MCF 10A (cell line): ENCODE measurements around the gene SLC22A15. TPM values are rescaled to one million over a fixed set of nuclear protein-coding genes. Genes with fewer than 3 reads are reported as not detected.

ENCODE experiments used
- BruUV-seq: library from RNA; stranded (reverse); fragments of 400-500 nt; replicated peaks from 2 replicates; lab custom pipeline; 2021; lab: Mats Ljungman, UMichigan
- CTCF ChIA-PET: fragments of 300-600 bp; sonication (Branson Sonifier 250); formaldehyde crosslinking; extraction: SDS; loops from one replicate; lab custom pipeline; 2021; ENCODE audit warnings: antibody characterized with exemption, inconsistent platforms; lab: Yijun Ruan, JAX
- POLR2A ChIA-PET: fragments of 300-600, 350-650 bp; sonication (Branson Sonifier 250); formaldehyde crosslinking; extraction: SDS; loops from one replicate; lab custom pipeline; 2020; ENCODE audit warnings: antibody characterized with exemption, inconsistent platforms; lab: Yijun Ruan, JAX
- DNase-seq: peaks from one replicate; pipeline ENCODE4 v3.0.0-alpha.2; 2018; ENCODE audit not compliant: unreplicated experiment
- H3K27ac Mint-ChIP-seq: one replicate; pipeline ENCODE4 v1.8.0; 2022; ENCODE audit warnings: mild to moderate bottlenecking, low read depth, mixed read lengths; ENCODE audit not compliant: unreplicated experiment
- H3K27me3 Mint-ChIP-seq: one replicate; pipeline ENCODE4 v1.8.0; 2022; ENCODE audit warnings: mixed read lengths; ENCODE audit not compliant: insufficient read depth, unreplicated experiment
- H3K36me3 Mint-ChIP-seq: one replicate; pipeline ENCODE4 v1.8.0; 2022; ENCODE audit warnings: mild to moderate bottlenecking, moderate library complexity, mixed read lengths; ENCODE audit not compliant: insufficient read depth, unreplicated experiment
- H3K4me1 Mint-ChIP-seq: one replicate; pipeline ENCODE4 v1.8.0; 2022; ENCODE audit warnings: mixed read lengths; ENCODE audit not compliant: insufficient read depth, unreplicated experiment
- H3K4me3 Mint-ChIP-seq: one replicate; pipeline ENCODE4 v1.8.0; 2022; ENCODE audit warnings: mild to moderate bottlenecking, moderate library complexity, mixed read lengths; ENCODE audit not compliant: unreplicated experiment
- H3K9me3 Mint-ChIP-seq: one replicate; pipeline ENCODE4 v1.8.0; 2022; ENCODE audit warnings: mixed read lengths; ENCODE audit not compliant: unreplicated experiment
- intact Hi-C: fragments of 100-400 bp; cut with micrococcal nuclease; formaldehyde crosslinking; loops from 2 replicates; pipeline ENCODE4 v1.14.1; 2022
- total RNA-seq: library from RNA; stranded (reverse); gene quantifications from 2 replicates; pipeline ENCODE4 v1.2.3, GENCODE V29; 2022
- TF ChIP-seq, protein P1 (sequence below): fragments of 200-600 bp; IDR thresholded peaks from one replicate; pipeline ENCODE4 v1.8.0; 2022; ENCODE audit warnings: antibody characterized with exemption, mild to moderate bottlenecking; ENCODE audit not compliant: unreplicated experiment

SLC22A15 gene
- total RNA-seq, 1 experiment from 2014 or later = 32.4 TPM

- peaks cover 25% of the 10 kb centered on the region for H3K36me3 Mint-ChIP-seq
- peaks cover 12% of the 10 kb centered on the region for H3K4me1 Mint-ChIP-seq
- TF ChIP-seq, protein P1, sequence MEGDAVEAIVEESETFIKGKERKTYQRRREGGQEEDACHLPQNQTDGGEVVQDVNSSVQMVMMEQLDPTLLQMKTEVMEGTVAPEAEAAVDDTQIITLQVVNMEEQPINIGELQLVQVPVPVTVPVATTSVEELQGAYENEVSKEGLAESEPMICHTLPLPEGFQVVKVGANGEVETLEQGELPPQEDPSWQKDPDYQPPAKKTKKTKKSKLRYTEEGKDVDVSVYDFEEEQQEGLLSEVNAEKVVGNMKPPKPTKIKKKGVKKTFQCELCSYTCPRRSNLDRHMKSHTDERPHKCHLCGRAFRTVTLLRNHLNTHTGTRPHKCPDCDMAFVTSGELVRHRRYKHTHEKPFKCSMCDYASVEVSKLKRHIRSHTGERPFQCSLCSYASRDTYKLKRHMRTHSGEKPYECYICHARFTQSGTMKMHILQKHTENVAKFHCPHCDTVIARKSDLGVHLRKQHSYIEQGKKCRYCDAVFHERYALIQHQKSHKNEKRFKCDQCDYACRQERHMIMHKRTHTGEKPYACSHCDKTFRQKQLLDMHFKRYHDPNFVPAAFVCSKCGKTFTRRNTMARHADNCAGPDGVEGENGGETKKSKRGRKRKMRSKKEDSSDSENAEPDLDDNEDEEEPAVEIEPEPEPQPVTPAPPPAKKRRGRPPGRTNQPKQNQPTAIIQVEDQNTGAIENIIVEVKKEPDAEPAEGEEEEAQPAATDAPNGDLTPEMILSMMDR = no peak
- H3K27ac Mint-ChIP-seq = no peak overlapping the region
- no peak for DNase-seq
- intact Hi-C loops = no loop called here
- H3K4me3 Mint-ChIP-seq = no peak overlapping the region
- ChIA-PET POLR2A (interaction anchor here (0.7 to 1.5 kb wide), 2 partner anchors 9 to 14 kb away, joined by 4 read pairs; no protein-coding TSS in a partner anchor), CTCF (no interaction called here)
- no TSS peak for BruUV-seq
- no peaks in the 10 kb centered on the region for H3K9me3 Mint-ChIP-seq
- no peaks in the 10 kb centered on the region for H3K27me3 Mint-ChIP-seq
These were observed 100.5 kb downstream of the SLC22A15 start for GRCh38 chr1:116076831-116077230.

GRCh38 chr1:116078699-116079223 is 102.4 kb downstream of the SLC22A15 start:
- H3K4me1 Mint-ChIP-seq = peaks cover 12% of the 10 kb centered on the region
- no peaks in the 10 kb centered on the region for H3K27me3 Mint-ChIP-seq
- H3K4me3 Mint-ChIP-seq = no peak overlapping the region
- TF ChIP-seq, protein P1 = no peak
- peaks cover 23% of the 10 kb centered on the region for H3K36me3 Mint-ChIP-seq
- DNase-seq = no peak
- H3K9me3 Mint-ChIP-seq = no peaks in the 10 kb centered on the region
- H3K27ac Mint-ChIP-seq = no peak overlapping the region
- BruUV-seq = no TSS peak
- intact Hi-C loops = no loop called here
- CTCF ChIA-PET = no interaction called here
- POLR2A ChIA-PET = interaction anchor here (1.5 kb wide), 1 partner anchor 8 kb away, joined by 4 read pairs; no protein-coding TSS in a partner anchor

DNA sequence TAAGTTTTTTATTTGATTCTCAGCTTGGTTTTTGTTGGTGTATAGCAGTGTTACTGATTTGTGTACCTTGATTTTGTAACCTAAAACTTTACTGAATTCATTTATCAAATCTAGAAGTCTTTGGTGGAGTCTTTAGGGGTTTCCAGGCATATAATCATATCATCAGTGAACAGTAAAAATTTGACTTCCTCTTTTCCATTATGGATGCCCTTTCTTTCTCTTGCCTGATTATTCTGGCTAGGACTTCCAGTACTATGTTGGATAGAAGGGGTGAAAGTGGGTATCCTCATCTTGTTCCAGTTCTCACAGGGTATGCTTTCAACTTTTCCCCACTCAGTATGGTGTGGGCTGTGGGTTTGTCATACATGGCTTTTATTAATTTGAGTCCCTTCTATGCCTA is 111.3 kb downstream of the SLC22A15 start:
- ChIA-PET CTCF (no interaction called here), POLR2A (interaction anchor here (0.9 kb wide), 1 partner anchor 10 kb away, joined by 4 read pairs; no protein-coding TSS in a partner anchor)
- TF ChIP-seq, protein P1 = no peak
- BruUV-seq = no TSS peak
- Mint-ChIP-seq H3K4me1 (peaks cover 5% of the 10 kb centered on the region), H3K9me3 (peaks cover 15% of the 10 kb centered on the region), H3K4me3 (no peak overlapping the region), H3K27me3 (no peaks in the 10 kb centered on the region), H3K36me3 (peaks cover 5% of the 10 kb centered on the region), H3K27ac (no peak overlapping the region)
- intact Hi-C loops = no loop called here
- DNase-seq = no peak

DNA sequence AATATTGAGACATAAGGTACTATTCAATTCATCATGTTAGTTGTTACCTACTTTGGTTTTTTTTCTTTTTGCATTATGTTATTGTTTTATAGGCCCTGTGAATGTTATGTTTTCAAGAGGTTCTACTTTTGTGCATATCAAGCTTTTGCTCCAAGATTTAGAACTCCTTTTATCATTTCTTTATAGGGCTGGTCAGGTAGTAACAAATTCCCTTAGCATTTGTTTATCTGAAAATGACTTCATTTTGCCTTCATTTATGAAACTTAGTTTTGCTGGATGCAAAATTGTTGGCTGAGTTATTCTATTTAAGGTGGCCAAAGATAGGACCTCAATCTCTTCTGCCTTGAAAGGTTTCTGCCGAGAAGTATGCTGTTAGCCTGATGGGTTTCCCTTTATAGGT is 113.6 kb downstream of the SLC22A15 start:
- TF ChIP-seq, protein P1 = no peak
- BruUV-seq = no TSS peak
- Mint-ChIP-seq H3K27ac (no peak overlapping the region), H3K9me3 (peaks cover 30% of the 10 kb centered on the region), H3K27me3 (no peaks in the 10 kb centered on the region), H3K4me3 (no peak overlapping the region), H3K4me1 (peaks cover 5% of the 10 kb centered on the region), H3K36me3 (peaks cover 10% of the 10 kb centered on the region)
- POLR2A ChIA-PET = interaction anchor here (0.5 to 0.6 kb wide), 2 partner anchors 27 to 38 kb away, joined by 3 read pairs; no protein-coding TSS in a partner anchor
- DNase-seq = no peak
- intact Hi-C loops = no loop called here
- CTCF ChIA-PET = no interaction called here
